Esophagus muscularis mucosa (tissue), 2 donors: ENCODE data around the gene UBE2R2.

Source experiments
- EP300 ChIP-seq: sonication (generic); formaldehyde crosslinking; IDR thresholded peaks from one replicate; pipeline ENCODE4 v1.6.1; 2017; ENCODE audit warnings: antibody characterized with exemption
- POLR2A ChIP-seq: fragments of 450-650 bp; IDR thresholded peaks from one replicate; pipeline ENCODE4 v1.6.1; 2017; ENCODE audit warnings: antibody characterized with exemption, moderate library complexity, mild to moderate bottlenecking, low read depth

DNA sequence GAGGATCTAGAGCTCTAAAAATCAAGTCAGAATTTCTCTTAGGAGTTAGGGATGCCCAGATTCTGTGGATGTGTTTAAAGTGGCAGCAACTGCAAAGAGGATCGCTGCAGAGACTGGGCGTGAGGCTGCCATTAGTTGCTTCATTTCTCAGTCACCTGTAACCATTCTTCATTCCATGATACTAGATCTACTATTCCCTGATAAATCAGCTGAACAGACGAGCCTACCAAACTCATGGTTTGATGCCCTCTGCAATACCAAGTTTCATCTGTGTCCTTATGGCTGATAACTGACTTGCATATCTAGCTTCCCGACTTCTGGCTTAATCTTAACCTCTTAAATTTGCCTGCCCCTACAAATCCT lies 33.3 kb downstream of the UBE2R2 start:
- TF ChIP-seq POLR2A, result no peak
- TF ChIP-seq EP300, result no peak
